ENCODE results near the gene MED12L. TPM values are rescaled to one million over a fixed set of nuclear protein-coding genes. Genes with fewer than 3 reads are reported as not detected.

MED12L gene
- total RNA-seq, 4 donors from 2014 or later, result 0.12 to 0.77 (median 0.21) TPM

DNA sequence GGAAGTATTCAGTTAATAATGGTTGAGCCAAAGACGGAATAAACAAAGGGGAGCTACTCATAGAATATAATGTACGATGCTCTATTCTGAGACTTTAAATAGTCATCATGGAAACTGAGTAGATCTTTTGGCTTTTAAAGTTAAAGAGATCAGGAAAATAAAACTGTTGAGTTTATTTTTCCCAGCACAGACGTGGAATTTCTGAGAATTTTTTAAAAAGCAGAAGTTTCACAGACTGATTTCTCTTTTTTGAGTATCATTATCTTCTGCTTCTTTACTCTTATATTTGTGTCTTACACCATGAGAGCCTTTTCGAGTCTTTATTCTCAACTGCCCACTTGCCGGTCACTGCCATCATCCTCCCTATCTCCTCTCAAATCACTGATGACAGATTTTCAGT, 179.7 kb downstream of the MED12L start:
- no peak overlapping the region for H3K4me3 ChIP-seq
- H3K36me3 ChIP-seq, result no peaks in the 10 kb centered on the region
- ATAC-seq, result no peak
- peak overlapping the region; percentile 79 to 88 (median 83) for H3K27ac ChIP-seq
- peaks cover 0 to 68% (median 12%) of the 10 kb centered on the region in 3 donors for H3K4me1 ChIP-seq
- no peaks in the 10 kb centered on the region for H3K27me3 ChIP-seq
- H3K9me3 ChIP-seq, result no peaks in the 10 kb centered on the region
- TF ChIP-seq, protein P1, sequence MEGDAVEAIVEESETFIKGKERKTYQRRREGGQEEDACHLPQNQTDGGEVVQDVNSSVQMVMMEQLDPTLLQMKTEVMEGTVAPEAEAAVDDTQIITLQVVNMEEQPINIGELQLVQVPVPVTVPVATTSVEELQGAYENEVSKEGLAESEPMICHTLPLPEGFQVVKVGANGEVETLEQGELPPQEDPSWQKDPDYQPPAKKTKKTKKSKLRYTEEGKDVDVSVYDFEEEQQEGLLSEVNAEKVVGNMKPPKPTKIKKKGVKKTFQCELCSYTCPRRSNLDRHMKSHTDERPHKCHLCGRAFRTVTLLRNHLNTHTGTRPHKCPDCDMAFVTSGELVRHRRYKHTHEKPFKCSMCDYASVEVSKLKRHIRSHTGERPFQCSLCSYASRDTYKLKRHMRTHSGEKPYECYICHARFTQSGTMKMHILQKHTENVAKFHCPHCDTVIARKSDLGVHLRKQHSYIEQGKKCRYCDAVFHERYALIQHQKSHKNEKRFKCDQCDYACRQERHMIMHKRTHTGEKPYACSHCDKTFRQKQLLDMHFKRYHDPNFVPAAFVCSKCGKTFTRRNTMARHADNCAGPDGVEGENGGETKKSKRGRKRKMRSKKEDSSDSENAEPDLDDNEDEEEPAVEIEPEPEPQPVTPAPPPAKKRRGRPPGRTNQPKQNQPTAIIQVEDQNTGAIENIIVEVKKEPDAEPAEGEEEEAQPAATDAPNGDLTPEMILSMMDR (IDR thresholded peaks at IDR 0.05), result no peak
- TF ChIP-seq POLR2AphosphoS5 (IDR thresholded peaks at IDR 0.05), result no peak
- TF ChIP-seq POLR2A (IDR thresholded peaks at IDR 0.05), result no peak
- no peak for TF ChIP-seq EP300 (IDR thresholded peaks at IDR 0.05)
- WGBS, 2 donors (ENCODE audit: low coverage in 1 of 2), result 57 to 65% methylated on average over 5 of the region's 5 CpGs

DNA sequence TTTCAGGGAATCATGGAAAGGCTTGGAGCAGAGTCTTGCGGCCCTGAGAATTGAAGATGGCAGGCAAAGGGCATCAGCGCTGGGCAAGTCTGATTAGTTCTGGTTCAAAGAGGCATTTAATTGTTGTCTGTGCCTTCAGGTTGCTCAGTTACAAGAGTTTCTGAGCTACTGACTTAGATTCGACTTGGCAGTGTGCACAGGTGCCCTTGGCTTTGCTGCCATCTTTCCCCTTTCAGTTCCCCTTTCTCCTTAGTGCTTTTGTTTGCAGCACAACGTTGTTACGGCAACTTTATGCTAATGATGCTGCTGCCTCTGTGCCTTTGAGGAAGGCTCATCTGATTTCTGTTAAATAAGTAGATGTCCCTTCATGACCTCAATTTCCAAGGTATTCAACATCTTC, 180.4 kb downstream of the MED12L start:
- Histone ChIP-seq H3K4me3 (no peak overlapping the region), H3K27me3 (no peaks in the 10 kb centered on the region), H3K36me3 (no peaks in the 10 kb centered on the region), H3K27ac (peak overlapping the region; percentile 79 to 88 (median 83)), H3K9me3 (no peaks in the 10 kb centered on the region), H3K4me1 (peaks cover 0 to 66% (median 12%) of the 10 kb centered on the region in 3 donors)
- TF ChIP-seq, protein P1 (IDR thresholded peaks at IDR 0.05), result no peak
- TF ChIP-seq EP300 (IDR thresholded peaks at IDR 0.05) (no peak), POLR2AphosphoS5 (IDR thresholded peaks at IDR 0.05) (peak; percentile 6)
- WGBS, 2 donors (ENCODE audit: low coverage in 1 of 2), result 44 to 59% methylated on average over 3 to 4 of the region's 5 CpGs
- peak; percentile 26 for ATAC-seq

DNA sequence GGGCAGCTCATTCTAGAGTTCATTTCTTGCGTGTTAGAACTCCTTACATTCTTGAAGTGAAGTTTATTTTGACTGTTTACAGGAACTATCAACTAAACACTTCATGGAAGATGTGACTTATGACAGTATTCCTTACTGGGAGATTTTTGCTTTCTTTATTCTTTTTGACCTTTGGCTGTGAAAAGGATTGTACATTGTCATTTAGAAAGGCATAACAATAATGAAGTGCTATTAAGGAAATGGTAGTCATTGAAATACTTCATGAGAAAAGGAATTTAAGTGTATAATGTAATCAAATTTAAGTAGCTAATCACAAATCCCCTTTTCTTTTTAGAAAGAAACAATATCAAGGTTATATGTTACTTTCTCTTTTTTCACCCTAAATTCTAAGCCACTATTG, 181.6 kb downstream of the MED12L start:
- no peak overlapping the region for H3K4me3 ChIP-seq
- H3K9me3 ChIP-seq, result no peaks in the 10 kb centered on the region
- 64 to 65% methylated on average over 1 of the region's 1 CpG for WGBS, 2 donors (ENCODE audit: low coverage in 1 of 2)
- H3K4me1 ChIP-seq, result peaks cover 0 to 64% (median 12%) of the 10 kb centered on the region in 3 donors
- H3K36me3 ChIP-seq, result no peaks in the 10 kb centered on the region
- H3K27me3 ChIP-seq, result no peaks in the 10 kb centered on the region
- no peak for TF ChIP-seq POLR2AphosphoS5 (IDR thresholded peaks at IDR 0.05)
- no peak for TF ChIP-seq EP300 (IDR thresholded peaks at IDR 0.05)
- TF ChIP-seq POLR2A (IDR thresholded peaks at IDR 0.05), result no peak
- TF ChIP-seq, protein P1 (IDR thresholded peaks at IDR 0.05), result no peak
- H3K27ac ChIP-seq, result peak overlapping the region; percentile 79 to 88 (median 83)
- no peak for ATAC-seq

DNA sequence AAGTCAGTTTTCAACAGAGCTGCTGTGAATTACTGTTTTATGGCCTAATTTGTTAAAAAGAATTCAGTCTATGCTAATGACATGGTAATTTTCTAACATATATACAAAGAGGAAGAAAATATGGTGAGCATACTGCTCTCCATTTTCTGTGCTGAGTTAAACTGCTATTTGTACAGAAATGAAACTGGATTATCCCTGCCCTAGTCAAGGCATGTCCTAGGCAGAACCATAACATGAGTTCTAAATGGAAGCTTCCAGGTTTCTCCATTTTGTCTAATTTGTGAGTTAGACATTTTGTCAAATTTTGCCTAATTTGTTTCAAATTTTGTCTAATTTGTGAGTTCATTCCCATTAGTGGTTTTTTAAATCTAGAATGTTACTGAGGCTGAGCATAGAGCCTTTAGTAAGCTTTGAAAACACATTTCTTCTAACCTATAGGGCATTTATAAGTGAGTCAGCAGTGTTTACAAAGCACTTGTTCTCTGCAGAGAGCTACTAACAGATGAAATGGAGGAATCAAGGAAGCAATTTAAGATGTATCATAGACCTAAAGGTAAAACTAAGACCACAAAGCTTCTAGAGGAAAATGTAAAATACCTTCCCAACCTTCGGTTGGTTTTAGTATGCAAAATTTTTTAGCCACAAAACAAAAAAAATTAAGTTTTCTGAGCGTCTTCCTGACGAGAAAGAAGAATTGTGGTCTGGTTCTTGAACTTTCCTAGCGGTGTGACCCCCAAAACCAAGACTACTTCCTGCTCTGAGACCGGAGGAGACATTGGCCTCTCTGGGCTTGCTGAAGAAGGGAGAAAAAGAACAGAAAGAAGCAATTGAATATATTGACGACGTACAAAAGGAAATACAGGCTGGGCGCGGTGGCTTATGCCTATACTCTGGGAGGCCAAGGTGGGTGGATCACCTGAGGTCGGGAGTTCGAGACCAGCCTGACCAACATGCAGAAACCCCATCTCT, 183.1 kb downstream of the MED12L start:
- Histone ChIP-seq H3K27ac (peak overlapping the region; percentile 58 to 88 (median 80)), H3K36me3 (no peaks in the 10 kb centered on the region), H3K4me1 (peaks cover 0 to 56% (median 12%) of the 10 kb centered on the region in 3 donors), H3K4me3 (no peak overlapping the region), H3K27me3 (no peaks in the 10 kb centered on the region), H3K9me3 (no peaks in the 10 kb centered on the region)
- 92% methylated on average over 8 to 10 of the region's 11 CpGs for WGBS, 2 donors (ENCODE audit: low coverage in 1 of 2)
- TF ChIP-seq EP300 (IDR thresholded peaks at IDR 0.05) (no peak), POLR2AphosphoS5 (IDR thresholded peaks at IDR 0.05) (no peak), POLR2A (IDR thresholded peaks at IDR 0.05) (no peak)
- TF ChIP-seq, protein P1 (IDR thresholded peaks at IDR 0.05), result no peak
- ATAC-seq, result no peak

Measured in gastroesophageal sphincter (tissue), 4 donors.